CD4-positive, alpha-beta T cell treated with Interleukin-17A for 1 hour (primary cell): Measurements from ENCODE around the gene RAET1L.
A peak's percentile ranks its signal among the peaks of the same experiment; 100 is the strongest.
"Not testable (repeated sequence)": the region's sequence is repeated elsewhere in the genome, so short reads cannot be mapped to it uniquely, and the experiment has no call there.

Experiments
- DNase-seq: peaks from one replicate; pipeline ENCODE4 v3.0.0-alpha.2; 2020

RAET1L gene

GRCh38 chr6:150043501-150044412 lies 18.4 kb upstream of the RAET1L start:
- no peak for DNase-seq

GRCh38 chr6:150043096-150043495 lies 17.8 kb upstream of the RAET1L start:
- no peak for DNase-seq

- no peak for DNase-seq
These were observed 13.1 kb upstream of the RAET1L start for GRCh38 chr6:150038202-150039062.

- no peak for DNase-seq
These were observed 12.3 kb upstream of the RAET1L start for GRCh38 chr6:150037526-150038201.

- DNase-seq: no peak
These were observed 10.7 kb upstream of the RAET1L start for GRCh38 chr6:150036081-150036480.

- DNase-seq: no peak
These were observed 8.0 kb upstream of the RAET1L start for GRCh38 chr6:150033207-150033771.

GRCh38 chr6:150032598-150032997 lies 7.3 kb upstream of the RAET1L start:
- no peak for DNase-seq

- DNase-seq: no peak
These were observed 5.3 kb upstream of the RAET1L start for GRCh38 chr6:150030611-150031010.

GRCh38 chr6:150029749-150030148 lies 4.4 kb upstream of the RAET1L start:
- no peak for DNase-seq

GRCh38 chr6:150029276-150029675 lies 3.9 kb upstream of the RAET1L start:
- no peak for DNase-seq

GRCh38 chr6:150028799-150029198 lies 3.5 kb upstream of the RAET1L start:
- no peak for DNase-seq

GRCh38 chr6:150027806-150028565 lies 2.7 kb upstream of the RAET1L start:
- no peak for DNase-seq

- DNase-seq: no peak
These were observed 1.9 kb upstream of the RAET1L start for GRCh38 chr6:150026976-150027805.

GRCh38 chr6:150024646-150025155 lies 631 bp downstream of the RAET1L start:
- no peak for DNase-seq

GRCh38 chr6:150024021-150024420 lies 1.3 kb downstream of the RAET1L start:
- not testable (repeated sequence) for DNase-seq

- DNase-seq: not testable (repeated sequence)
These were observed 3.5 kb downstream of the RAET1L start for GRCh38 chr6:150021870-150022269.

- no peak for DNase-seq
These were observed 6.3 kb downstream of the RAET1L start for GRCh38 chr6:150018846-150019580.

- DNase-seq: not testable (repeated sequence)
These were observed 8.2 kb downstream of the RAET1L start for GRCh38 chr6:150017186-150017521.

- DNase-seq: peak; percentile 84
These were observed 8.8 kb downstream of the RAET1L start for GRCh38 chr6:150016324-150017185.
